ENCODE data around the gene TOX2.

DNA sequence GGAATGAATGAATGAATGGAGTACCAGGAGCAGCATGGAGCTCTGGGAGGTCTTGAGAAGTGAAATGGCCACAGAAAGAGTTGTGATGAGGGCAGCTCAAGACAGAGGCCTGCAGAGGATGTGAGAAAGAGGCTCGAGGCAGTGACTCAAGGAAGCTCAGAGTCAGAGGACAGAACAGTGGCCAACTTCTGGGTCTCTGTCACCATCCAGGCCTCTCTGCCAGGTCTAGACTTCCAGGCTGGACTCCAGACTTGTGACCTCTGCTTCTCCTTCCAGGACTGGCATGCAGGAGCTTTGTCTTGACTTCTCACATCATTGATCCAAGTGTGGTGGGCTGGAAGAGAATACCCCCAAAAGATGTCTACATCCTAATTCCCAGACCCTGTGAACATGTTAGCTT, 119.8 kb downstream of the TOX2 start:
- TF ChIP-seq, protein P1, sequence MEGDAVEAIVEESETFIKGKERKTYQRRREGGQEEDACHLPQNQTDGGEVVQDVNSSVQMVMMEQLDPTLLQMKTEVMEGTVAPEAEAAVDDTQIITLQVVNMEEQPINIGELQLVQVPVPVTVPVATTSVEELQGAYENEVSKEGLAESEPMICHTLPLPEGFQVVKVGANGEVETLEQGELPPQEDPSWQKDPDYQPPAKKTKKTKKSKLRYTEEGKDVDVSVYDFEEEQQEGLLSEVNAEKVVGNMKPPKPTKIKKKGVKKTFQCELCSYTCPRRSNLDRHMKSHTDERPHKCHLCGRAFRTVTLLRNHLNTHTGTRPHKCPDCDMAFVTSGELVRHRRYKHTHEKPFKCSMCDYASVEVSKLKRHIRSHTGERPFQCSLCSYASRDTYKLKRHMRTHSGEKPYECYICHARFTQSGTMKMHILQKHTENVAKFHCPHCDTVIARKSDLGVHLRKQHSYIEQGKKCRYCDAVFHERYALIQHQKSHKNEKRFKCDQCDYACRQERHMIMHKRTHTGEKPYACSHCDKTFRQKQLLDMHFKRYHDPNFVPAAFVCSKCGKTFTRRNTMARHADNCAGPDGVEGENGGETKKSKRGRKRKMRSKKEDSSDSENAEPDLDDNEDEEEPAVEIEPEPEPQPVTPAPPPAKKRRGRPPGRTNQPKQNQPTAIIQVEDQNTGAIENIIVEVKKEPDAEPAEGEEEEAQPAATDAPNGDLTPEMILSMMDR (conservative IDR thresholded peaks at IDR 0.05; ENCODE audit: low read depth, low read length): no peak
- TF ChIP-seq EZH2 (IDR thresholded peaks at IDR 0.05; ENCODE audit: low read length, unreplicated experiment): no peak

Measured in PC-3 (cell line).